PFSK-1 (cell line): ENCODE measurements around the gene ELOVL6.
A peak's percentile ranks its signal among the peaks of the same experiment; 100 is the strongest.

ENCODE experiments used
- FOXP2 ChIP-seq: optimal IDR thresholded peaks from 2 replicates; pipeline ENCODE3; 2011; ENCODE audit warnings: borderline replicate concordance, control low read depth, inconsistent platforms; ENCODE audit not compliant: insufficient read depth; ENCODE audit errors: extremely low read length, extremely low read depth
- POLR2AphosphoS5 ChIP-seq: IDR thresholded peaks from 2 replicates; pipeline ENCODE4 v1.6.1; 2012; ENCODE audit warnings: low read depth, mild to moderate bottlenecking, control low read depth, low read length, moderate library complexity
- SIN3A ChIP-seq: IDR thresholded peaks from 2 replicates; pipeline ENCODE4 v1.6.1; 2012; ENCODE audit warnings: mild to moderate bottlenecking, low read length, moderate library complexity, borderline replicate concordance; ENCODE audit not compliant: insufficient read depth
- TAF1 ChIP-seq: IDR thresholded peaks from 2 replicates; pipeline ENCODE4 v1.6.1; 2012; ENCODE audit warnings: low read length, control low read depth, borderline replicate concordance; ENCODE audit not compliant: insufficient read depth
- TF ChIP-seq, protein P1 (sequence below), 2 experiments: IDR thresholded peaks; 2 replicates each; pipeline versions ENCODE4 v1.6.1 to v1.8.0; 2011 to 2012; ENCODE audit warnings: low read depth in 2 of 2, low read length in 2 of 2, control low read depth in 1 of 2, inconsistent platforms in 1 of 2, mild to moderate bottlenecking in 1 of 2, moderate library complexity in 1 of 2; ENCODE audit not compliant: insufficient read depth in 1 of 2

DNA sequence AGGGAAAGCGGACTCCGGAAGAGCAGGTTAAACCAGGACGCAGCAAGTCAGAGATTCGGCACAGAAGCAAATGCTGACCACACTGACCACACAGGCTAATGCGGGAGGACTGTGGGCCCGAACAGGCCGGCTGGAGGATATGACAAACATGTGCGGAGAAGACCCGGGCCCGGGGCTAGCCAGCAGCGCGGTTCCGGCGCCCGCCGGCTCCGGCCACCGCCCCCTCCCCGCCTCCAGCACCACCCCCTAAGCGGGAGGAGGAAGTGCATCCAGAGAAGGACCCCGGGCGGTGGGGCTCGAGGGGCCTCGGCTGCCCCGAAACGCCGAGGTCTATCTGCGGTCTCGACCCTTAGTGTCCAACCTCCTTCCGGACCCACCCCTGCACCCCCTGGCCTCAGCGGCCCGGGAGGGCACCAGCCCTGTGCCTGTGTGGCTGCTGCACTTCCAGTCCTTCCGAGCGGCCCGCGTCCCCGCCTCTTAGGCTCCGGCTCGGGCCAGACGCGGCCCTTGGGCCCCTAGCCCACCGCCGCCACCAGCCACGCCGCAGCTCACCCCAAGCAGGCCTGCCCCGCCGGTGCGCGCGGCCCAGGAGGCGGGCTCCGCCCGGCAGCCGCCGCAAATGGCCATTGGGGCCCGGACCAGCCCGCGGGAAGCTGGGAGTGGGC lies 2.1 kb downstream of the ELOVL6 start:
- TF ChIP-seq, protein P1, sequence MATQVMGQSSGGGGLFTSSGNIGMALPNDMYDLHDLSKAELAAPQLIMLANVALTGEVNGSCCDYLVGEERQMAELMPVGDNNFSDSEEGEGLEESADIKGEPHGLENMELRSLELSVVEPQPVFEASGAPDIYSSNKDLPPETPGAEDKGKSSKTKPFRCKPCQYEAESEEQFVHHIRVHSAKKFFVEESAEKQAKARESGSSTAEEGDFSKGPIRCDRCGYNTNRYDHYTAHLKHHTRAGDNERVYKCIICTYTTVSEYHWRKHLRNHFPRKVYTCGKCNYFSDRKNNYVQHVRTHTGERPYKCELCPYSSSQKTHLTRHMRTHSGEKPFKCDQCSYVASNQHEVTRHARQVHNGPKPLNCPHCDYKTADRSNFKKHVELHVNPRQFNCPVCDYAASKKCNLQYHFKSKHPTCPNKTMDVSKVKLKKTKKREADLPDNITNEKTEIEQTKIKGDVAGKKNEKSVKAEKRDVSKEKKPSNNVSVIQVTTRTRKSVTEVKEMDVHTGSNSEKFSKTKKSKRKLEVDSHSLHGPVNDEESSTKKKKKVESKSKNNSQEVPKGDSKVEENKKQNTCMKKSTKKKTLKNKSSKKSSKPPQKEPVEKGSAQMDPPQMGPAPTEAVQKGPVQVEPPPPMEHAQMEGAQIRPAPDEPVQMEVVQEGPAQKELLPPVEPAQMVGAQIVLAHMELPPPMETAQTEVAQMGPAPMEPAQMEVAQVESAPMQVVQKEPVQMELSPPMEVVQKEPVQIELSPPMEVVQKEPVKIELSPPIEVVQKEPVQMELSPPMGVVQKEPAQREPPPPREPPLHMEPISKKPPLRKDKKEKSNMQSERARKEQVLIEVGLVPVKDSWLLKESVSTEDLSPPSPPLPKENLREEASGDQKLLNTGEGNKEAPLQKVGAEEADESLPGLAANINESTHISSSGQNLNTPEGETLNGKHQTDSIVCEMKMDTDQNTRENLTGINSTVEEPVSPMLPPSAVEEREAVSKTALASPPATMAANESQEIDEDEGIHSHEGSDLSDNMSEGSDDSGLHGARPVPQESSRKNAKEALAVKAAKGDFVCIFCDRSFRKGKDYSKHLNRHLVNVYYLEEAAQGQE (IDR thresholded peaks at IDR 0.05; ENCODE audit: insufficient read depth in 1 of 2, low read depth in 2 of 2, low read length in 2 of 2): peak in 1 of 2 experiments; percentile 44; a peak in 1 of 4 replicates
- TF ChIP-seq TAF1 (peak; percentile 87; the same call in 1 of the 2 replicates), SIN3A (peak; percentile 85; the same call in 1 of the 2 replicates), POLR2AphosphoS5 (peak; percentile 69), FOXP2 (peak; percentile 15)
